C1 segment of cervical spinal cord (tissue), 14 donors: ENCODE data around the gene ATP2C1.
"Not testable (repeated sequence)": the region's sequence is repeated elsewhere in the genome, so short reads cannot be mapped to it uniquely, and the experiment has no call there.

Experiments used
- DNase-seq, 14 donors: peaks; one replicate each; lab custom pipeline; 2025; lab: John Stamatoyannopoulos, UW

ATP2C1 gene

GRCh38 chr3:131036200-131036816 is 142.4 kb downstream of the ATP2C1 start:
- DNase-seq, result no peak

- no peak for DNase-seq
Measured at GRCh38 chr3:131036986-131037385, 143.1 kb downstream of the ATP2C1 start.

GRCh38 chr3:131038326-131038725 is 144.4 kb downstream of the ATP2C1 start:
- no peak for DNase-seq

- DNase-seq, result not testable (repeated sequence)
Measured at GRCh38 chr3:131042271-131042985, 148.5 kb downstream of the ATP2C1 start.

- DNase-seq, result no peak
Measured at GRCh38 chr3:131047582-131047981, 153.7 kb downstream of the ATP2C1 start.

- no peak for DNase-seq
Measured at GRCh38 chr3:131048030-131048429, 154.1 kb downstream of the ATP2C1 start.

GRCh38 chr3:131050001-131050400 is 156.1 kb downstream of the ATP2C1 start:
- no peak for DNase-seq

- DNase-seq, result no peak
Measured at GRCh38 chr3:131053043-131053859, 159.4 kb downstream of the ATP2C1 start.
